B cell (primary cell): ENCODE measurements around the gene SRRM2. TPM values are rescaled to one million over a fixed set of nuclear protein-coding genes. Genes with fewer than 3 reads are reported as not detected.
A peak's percentile ranks its signal among the peaks of the same experiment; 100 is the strongest.

Source experiments
- ATAC-seq: fragments of 200-7000 bp; cut with Tn5 transposase; one replicate; pipeline ENCODE4 v1.10.0; 2021; ENCODE audit warnings: low read depth, mild to moderate bottlenecking, moderate number of reproducible peaks, moderate library complexity
- CTCF ChIA-PET: fragments of 350-600 bp; sonication (Branson Sonifier 250); formaldehyde crosslinking; loops from one replicate; lab custom pipeline; 2021; ENCODE audit warnings: antibody characterized with exemption, inconsistent platforms; lab: Charles Lee
- POLR2A ChIA-PET: fragments of 350-600 bp; sonication (Branson Sonifier 250); formaldehyde crosslinking; loops from one replicate; lab custom pipeline; 2021; ENCODE audit warnings: antibody characterized with exemption; lab: Charles Lee
- DNase-seq: peaks from one replicate; pipeline ENCODE4 v3.0.0; 2013
- H2AFZ ChIP-seq: 2 replicates; pipeline ENCODE4 v1.6.1; 2012; ENCODE audit warnings: mild to moderate bottlenecking, low read depth, low read length; ENCODE audit not compliant: insufficient read depth, poor library complexity, severe bottlenecking
- H3K27ac ChIP-seq, 2 donors: 1 replicate in 1 of 2; 2 replicates in 1 of 2; pipeline ENCODE4 v1.5.1; 2012 to 2013; ENCODE audit warnings: low read length in 2 of 2, mild to moderate bottlenecking in 2 of 2, moderate library complexity in 1 of 2
- H3K27me3 ChIP-seq, 4 experiments: fragments of 200-600 bp in 1 of 4; sonication (generic) in 1 of 4; replicated peaks in 1 of 4; 1 replicate in 2 of 4; 2 replicates in 2 of 4; pipeline versions ENCODE4 v1.6.1 to v1.7.0; 2013 to 2016; ENCODE audit warnings: low read length in 3 of 4, mild to moderate bottlenecking in 2 of 4, mixed read lengths in 1 of 4, moderate library complexity in 1 of 4; ENCODE audit not compliant: insufficient read depth in 4 of 4, control insufficient read depth in 3 of 4; ENCODE audit errors: control extremely low read depth in 1 of 4
- H3K36me3 ChIP-seq, 2 experiments: replicated peaks in 1 of 2; 1 replicate in 1 of 2; 2 replicates in 1 of 2; pipeline versions ENCODE4 v1.6.1 to v1.7.1; 2013; ENCODE audit warnings: low read length in 1 of 2; ENCODE audit not compliant: insufficient read depth in 2 of 2, control insufficient read depth in 1 of 2; ENCODE audit errors: control extremely low read depth in 1 of 2, extremely low read depth in 1 of 2
- H3K4me1 ChIP-seq, 2 donors: fragments of 200-600 bp in 1 of 2; sonication (generic) in 1 of 2; 1 replicate in 1 of 2; 2 replicates in 1 of 2; pipeline versions ENCODE4 v1.5.1 to v1.6.1; 2013 to 2017; ENCODE audit warnings: low read length in 2 of 2; ENCODE audit not compliant: control insufficient read depth in 2 of 2, insufficient read depth in 2 of 2
- H3K4me2 ChIP-seq: replicated peaks from 2 replicates; pipeline ENCODE3; 2012; ENCODE audit warnings: mild to moderate bottlenecking, low read depth, low read length; ENCODE audit not compliant: poor library complexity, severe bottlenecking
- H3K4me3 ChIP-seq, 5 experiments: fragments of 200-600 bp in 1 of 5; sonication (generic) in 1 of 5; 1 replicate in 3 of 5; 2 replicates in 2 of 5; pipeline versions ENCODE4 v1.5.1 to v1.7.0; 2011 to 2016; ENCODE audit warnings: low read length in 4 of 5, mild to moderate bottlenecking in 4 of 5, low read depth in 2 of 5, control low read depth in 1 of 5, moderate library complexity in 1 of 5; ENCODE audit not compliant: insufficient read depth in 1 of 5; ENCODE audit errors: control extremely low read depth in 1 of 5, extremely low read depth in 1 of 5
- H3K79me2 ChIP-seq: fragments of 200-600 bp; sonication (generic); one replicate; pipeline ENCODE4 v1.6.0; 2016; ENCODE audit warnings: low read length; ENCODE audit not compliant: control insufficient read depth, insufficient read depth
- H3K9ac ChIP-seq: fragments of 200-600 bp; sonication (generic); 2 replicates; pipeline ENCODE4 v1.6.1; 2017; ENCODE audit warnings: mild to moderate bottlenecking, low read length, moderate library complexity
- H3K9me3 ChIP-seq, 3 donors: one replicate each; pipeline versions ENCODE4 v1.6.1 to v1.7.1; 2013; ENCODE audit warnings: low read length in 2 of 3; ENCODE audit not compliant: control insufficient read depth in 2 of 3, insufficient read depth in 1 of 3; ENCODE audit errors: control extremely low read depth in 1 of 3
- H4K20me1 ChIP-seq: 2 replicates; pipeline ENCODE4 v1.6.0; 2012; ENCODE audit warnings: mild to moderate bottlenecking, low read length; ENCODE audit not compliant: insufficient read depth, control insufficient read depth, poor library complexity, severe bottlenecking
- H3K27ac Mint-ChIP-seq: one replicate; pipeline ENCODE4 v1.8.0; 2021; ENCODE audit warnings: mixed read lengths
- H3K27me3 Mint-ChIP-seq: one replicate; pipeline ENCODE4 v1.8.0; 2021; ENCODE audit warnings: mixed read lengths
- H3K4me1 Mint-ChIP-seq: one replicate; pipeline ENCODE4 v1.8.0; 2021; ENCODE audit warnings: mixed read lengths
- H3K4me3 Mint-ChIP-seq: one replicate; pipeline ENCODE4 v1.8.0; 2021; ENCODE audit warnings: mixed read lengths
- H3K9me3 Mint-ChIP-seq: one replicate; pipeline ENCODE4 v1.8.0; 2022; ENCODE audit warnings: mixed read lengths; ENCODE audit not compliant: insufficient read depth
- CTCF ChIP-seq: fragments of 200-600 bp; IDR thresholded peaks from one replicate; pipeline ENCODE4 v1.8.0; 2022; ENCODE audit warnings: antibody characterized with exemption, mild to moderate bottlenecking
- EZH2 ChIP-seq: IDR thresholded peaks from 2 replicates; pipeline ENCODE4 v1.6.1; 2012; ENCODE audit warnings: borderline replicate concordance, low read depth, mild to moderate bottlenecking, moderate library complexity, low read length; ENCODE audit not compliant: insufficient read depth, poor library complexity, severe bottlenecking
- WGBS: methylation state at CpG from one replicate; pipeline ENCODE4 v1.1.5; 2013; ENCODE audit warnings: missing lambda C conversion rate; ENCODE audit not compliant: insufficient coverage; 5-methylcytosine and 5-hydroxymethylcytosine counted together
- intact Hi-C: fragments of 100-400 bp; cut with micrococcal nuclease; formaldehyde crosslinking; loops from one replicate; pipeline ENCODE4 v1.10.0; 2022
- polyA plus RNA-seq: library from polyadenylated mRNA; depleted of rRNA; stranded (reverse); fragments of >200 nt; gene quantifications from 2 replicates; pipeline ENCODE4 v1.2.3, GENCODE V29; 2012
- total RNA-seq, 2 donors: library from RNA; stranded (reverse); fragments of 120-200 nt in 1 of 2; gene quantifications; 1 replicate in 1 of 2; 2 replicates in 1 of 2; pipeline versions ENCODE4 v1.2.3 to v1.2.4, GENCODE V29; 2013 to 2022

Gene SRRM2
- total and polyA plus RNA-seq, 2 donors (not counting 1 experiment from before 2014, with no cell fraction given), result 1,485 to 1,879 TPM

- H3K4me3 ChIP-seq, result no peak overlapping the region
- no peaks in the 10 kb centered on the region for H3K9me3 Mint-ChIP-seq
- DNase-seq (no peak), ATAC-seq (no peak)
- H3K36me3 ChIP-seq, result no peaks in the 10 kb centered on the region
- ChIA-PET CTCF (no interaction called here), POLR2A (no interaction called here)
- peaks cover 9% of the 10 kb centered on the region for H3K4me1 Mint-ChIP-seq
- peaks cover 4% of the 10 kb centered on the region for H3K79me2 ChIP-seq
- no peak overlapping the region for H3K9ac ChIP-seq
- WGBS, result 97% methylated on average over 11 of the region's 15 CpGs
- H2AFZ ChIP-seq, result no peak overlapping the region
- peak overlapping the region; percentile 39 for H3K4me3 Mint-ChIP-seq
- peaks cover 12% of the 10 kb centered on the region for H3K27me3 Mint-ChIP-seq
- peaks cover 7 to 23% of the 10 kb centered on the region in 2 donors for H3K4me1 ChIP-seq
- no peak for TF ChIP-seq CTCF
- TF ChIP-seq EZH2, result no peak
- no peak overlapping the region for H3K27ac ChIP-seq
- H3K4me2 ChIP-seq, result no peak overlapping the region
- no peak overlapping the region for H3K27ac Mint-ChIP-seq
- H3K27me3 ChIP-seq, result peaks cover 0 to 31% (median 6%) of the 10 kb centered on the region in 4 experiments
- peaks cover 0 to 6% (median 0%) of the 10 kb centered on the region in 3 donors for H3K9me3 ChIP-seq
- intact Hi-C loops, result no loop called here
- H4K20me1 ChIP-seq, result no peaks in the 10 kb centered on the region
Measured at GRCh38 chr16:2783581-2784357, 31.3 kb downstream of the SRRM2 start.

GRCh38 chr16:2784358-2785100, 32.1 kb downstream of the SRRM2 start:
- Histone ChIP-seq H2AFZ (peak overlapping the region; percentile 91), H3K9ac (peak overlapping the region; percentile 57), H3K4me3 (peak overlapping the region in 4 of 5 experiments; percentile 14 to 54 (median 46)), H4K20me1 (no peaks in the 10 kb centered on the region), H3K27me3 (peaks cover 0 to 36% (median 7%) of the 10 kb centered on the region in 4 experiments), H3K36me3 (no peaks in the 10 kb centered on the region), H3K4me1 (peaks cover 7 to 17% of the 10 kb centered on the region in 2 donors), H3K27ac (no peak overlapping the region), H3K79me2 (no peaks in the 10 kb centered on the region), H3K9me3 (peaks cover 0 to 6% (median 0%) of the 10 kb centered on the region in 3 donors), H3K4me2 (peak overlapping the region; percentile 89)
- ChIA-PET POLR2A (no interaction called here), CTCF (no interaction called here)
- Mint-ChIP-seq H3K9me3 (no peaks in the 10 kb centered on the region), H3K27me3 (peaks cover 13% of the 10 kb centered on the region), H3K4me1 (peaks cover 9% of the 10 kb centered on the region), H3K27ac (no peak overlapping the region), H3K4me3 (peak overlapping the region; percentile 85)
- WGBS, result 66% methylated on average over 14 of the region's 15 CpGs
- peak; percentile 21 for DNase-seq
- TF ChIP-seq EZH2 (no peak), CTCF (no peak)
- intact Hi-C loops, result no loop called here
- no peak for ATAC-seq
